Measurements from ENCODE around the gene IL22RA1. TPM values are rescaled to one million over a fixed set of nuclear protein-coding genes. Genes with fewer than 3 reads are reported as not detected.

Gene IL22RA1
- total and polyA plus RNA-seq, 12 donors = 0.06 to 0.76 (median 0.26) TPM; not detected in 2

DNA sequence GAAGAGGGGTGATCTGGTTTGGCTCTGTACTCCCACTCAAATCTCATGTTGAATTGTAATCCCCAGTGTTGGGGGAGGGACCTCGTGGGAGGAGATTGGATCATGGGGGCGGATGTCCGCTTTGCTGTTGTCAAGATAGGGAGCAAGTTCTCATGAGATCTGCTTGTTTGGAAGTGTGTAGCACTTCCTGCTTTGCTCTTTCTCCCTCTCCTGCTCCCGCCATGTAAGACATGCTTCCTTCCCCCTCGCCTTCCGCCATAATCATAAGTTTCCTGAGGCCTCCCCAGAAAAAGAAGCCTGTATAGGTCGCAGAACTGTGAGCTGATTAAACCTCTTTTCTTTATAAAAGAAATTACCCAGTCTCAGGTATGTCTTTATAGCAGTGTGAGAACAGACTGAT lies 58.9 kb downstream of the IL22RA1 start:
- TF ChIP-seq, protein P1, sequence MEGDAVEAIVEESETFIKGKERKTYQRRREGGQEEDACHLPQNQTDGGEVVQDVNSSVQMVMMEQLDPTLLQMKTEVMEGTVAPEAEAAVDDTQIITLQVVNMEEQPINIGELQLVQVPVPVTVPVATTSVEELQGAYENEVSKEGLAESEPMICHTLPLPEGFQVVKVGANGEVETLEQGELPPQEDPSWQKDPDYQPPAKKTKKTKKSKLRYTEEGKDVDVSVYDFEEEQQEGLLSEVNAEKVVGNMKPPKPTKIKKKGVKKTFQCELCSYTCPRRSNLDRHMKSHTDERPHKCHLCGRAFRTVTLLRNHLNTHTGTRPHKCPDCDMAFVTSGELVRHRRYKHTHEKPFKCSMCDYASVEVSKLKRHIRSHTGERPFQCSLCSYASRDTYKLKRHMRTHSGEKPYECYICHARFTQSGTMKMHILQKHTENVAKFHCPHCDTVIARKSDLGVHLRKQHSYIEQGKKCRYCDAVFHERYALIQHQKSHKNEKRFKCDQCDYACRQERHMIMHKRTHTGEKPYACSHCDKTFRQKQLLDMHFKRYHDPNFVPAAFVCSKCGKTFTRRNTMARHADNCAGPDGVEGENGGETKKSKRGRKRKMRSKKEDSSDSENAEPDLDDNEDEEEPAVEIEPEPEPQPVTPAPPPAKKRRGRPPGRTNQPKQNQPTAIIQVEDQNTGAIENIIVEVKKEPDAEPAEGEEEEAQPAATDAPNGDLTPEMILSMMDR (IDR thresholded peaks at IDR 0.05) = no peak
- TF ChIP-seq POLR2A (IDR thresholded peaks at IDR 0.05) = no peak
- intact Hi-C loops (cut with DNase I) = no loop called here

DNA sequence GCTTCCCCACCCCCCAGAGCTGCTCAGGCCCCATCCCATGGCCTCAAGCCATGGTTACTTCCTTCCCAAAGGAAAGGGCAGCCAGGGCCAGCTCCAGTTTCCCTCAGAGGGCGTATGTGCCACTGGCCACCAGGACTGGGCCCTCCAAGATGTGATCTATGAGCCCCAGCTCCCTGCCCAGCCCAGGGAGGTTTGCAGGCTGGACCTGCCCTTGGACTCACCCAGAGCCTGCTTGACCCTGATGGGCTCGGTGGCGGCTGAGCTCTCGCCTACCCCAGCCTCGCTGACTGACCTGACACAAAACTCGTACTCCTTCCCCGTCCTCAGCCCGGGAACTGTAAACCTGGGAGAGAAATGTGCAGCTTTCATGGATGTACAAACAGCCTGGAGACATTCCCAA lies 60.6 kb downstream of the IL22RA1 start:
- no peak for DNase-seq
- intact Hi-C loops (cut with DNase I) = no loop called here
- whole genome bisulfite sequencing, 4 donors = 79 to 98% (median 86%) methylated on average over 7 to 8 of the region's 8 CpGs
- Histone ChIP-seq H3K27me3 (no peaks in the 10 kb centered on the region), H3K4me1 (replicated peaks in 1 of 2) (no peaks in the 10 kb centered on the region), H3K9me3 (replicated peaks in 1 of 3) (no peaks in the 10 kb centered on the region), H3K4me3 (no peak overlapping the region), H3K27ac (no peak overlapping the region), H3K36me3 (replicated peaks in 1 of 2) (no peaks in the 10 kb centered on the region)
- TF ChIP-seq POLR2A (IDR thresholded peaks at IDR 0.05) = no peak
- TF ChIP-seq, protein P1 (IDR thresholded peaks at IDR 0.05) = no peak

More for the DNA sequence above, 58.9 kb downstream of the IL22RA1 start:
- Histone ChIP-seq H3K27me3 (no peaks in the 10 kb centered on the region), H3K4me1 (replicated peaks in 1 of 2) (no peaks in the 10 kb centered on the region), H3K9me3 (replicated peaks in 1 of 3) (no peaks in the 10 kb centered on the region), H3K4me3 (no peak overlapping the region), H3K36me3 (replicated peaks in 1 of 2) (no peaks in the 10 kb centered on the region), H3K27ac (no peak overlapping the region)
- WGBS, 4 donors = 78 to 90% (median 85%) methylated on average over 7 of the region's 7 CpGs
- DNase-seq = no peak

DNA sequence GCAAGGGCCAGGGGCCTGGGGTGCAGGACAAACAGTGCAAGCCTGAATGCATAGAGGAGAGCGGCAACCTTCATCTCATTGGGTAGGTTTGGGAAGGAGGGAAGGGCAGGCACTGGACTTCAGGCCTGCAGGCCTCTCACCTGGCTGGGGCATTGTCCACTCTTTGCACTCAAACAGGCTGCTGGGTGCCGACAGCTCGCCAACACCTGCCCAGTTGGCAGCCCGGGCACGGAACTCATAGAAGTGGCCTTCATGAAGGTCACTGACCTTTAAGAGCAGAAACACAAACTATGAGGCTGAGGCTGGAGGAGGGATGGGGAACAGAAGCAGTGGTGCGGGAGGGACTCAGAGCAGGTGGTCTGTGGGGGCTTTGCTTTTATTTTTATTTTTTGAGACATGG lies 61.8 kb downstream of the IL22RA1 start:
- no peak overlapping the region for H3K4me3 ChIP-seq
- no peaks in the 10 kb centered on the region for H3K27me3 ChIP-seq
- peak in 1 of 7 donors; percentile 8 for DNase-seq
- H3K27ac ChIP-seq = no peak overlapping the region
- H3K9me3 ChIP-seq (replicated peaks in 1 of 3) = no peaks in the 10 kb centered on the region
- WGBS, 4 donors = 43 to 100% (median 63%) methylated on average over 1 to 6 of the region's 6 CpGs
- no peaks in the 10 kb centered on the region for H3K4me1 ChIP-seq (replicated peaks in 1 of 2)
- H3K36me3 ChIP-seq (replicated peaks in 1 of 2) = no peaks in the 10 kb centered on the region
- TF ChIP-seq POLR2A (IDR thresholded peaks at IDR 0.05) = no peak
- intact Hi-C loops (cut with DNase I) = no loop called here

DNA sequence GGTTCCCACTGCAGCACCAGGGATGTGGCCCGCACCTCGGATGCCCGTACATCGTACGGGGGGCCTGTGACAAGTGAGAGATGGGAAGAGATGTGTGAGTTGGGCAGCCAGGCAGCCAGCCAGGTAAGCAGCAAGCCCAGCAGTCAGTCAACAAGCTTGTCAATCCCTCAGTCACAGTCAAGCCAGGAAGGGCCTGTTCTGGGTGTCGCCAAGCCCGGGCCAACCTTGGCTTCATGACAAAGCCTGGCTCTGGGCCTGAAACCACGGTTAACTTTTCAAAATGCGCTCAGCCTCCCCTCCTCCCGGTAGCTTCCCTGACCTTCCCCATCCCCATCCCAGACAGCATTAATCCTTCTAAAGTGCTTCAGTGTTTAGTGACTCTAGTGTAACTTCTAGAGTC lies 62.8 kb downstream of the IL22RA1 start:
- Histone ChIP-seq H3K36me3 (replicated peaks in 1 of 2) (no peaks in the 10 kb centered on the region), H3K27ac (no peak overlapping the region)
- 66 to 73% (median 67%) methylated on average over 10 of the region's 10 CpGs for WGBS, 4 donors

More for the DNA sequence above, 62.8 kb downstream of the IL22RA1 start:
- H3K4me3 ChIP-seq = no peak overlapping the region
- no peaks in the 10 kb centered on the region for H3K9me3 ChIP-seq (replicated peaks in 1 of 3)
- intact Hi-C loops (cut with DNase I) = no loop called here
- H3K4me1 ChIP-seq (replicated peaks in 1 of 2) = no peaks in the 10 kb centered on the region
- no peak for TF ChIP-seq POLR2A (IDR thresholded peaks at IDR 0.05)
- TF ChIP-seq, protein P1 (IDR thresholded peaks at IDR 0.05) = no peak
- H3K27me3 ChIP-seq = no peaks in the 10 kb centered on the region
- no peak for DNase-seq
